SK-N-SH (cell line): ENCODE measurements around the gene AP1M1. TPM values are rescaled to one million over a fixed set of nuclear protein-coding genes. Genes with fewer than 3 reads are reported as not detected.

Source experiments
- CTCF ChIA-PET: fragments of 300-600, 350-600 bp; formaldehyde crosslinking; extraction: SDS; loops from one replicate; lab custom pipeline; 2021; lab: Yijun Ruan, JAX
- POLR2A ChIA-PET: fragments of 350-600 bp; sonication (Branson Sonifier 250); formaldehyde crosslinking; extraction: SDS; loops from one replicate; lab custom pipeline; 2020; ENCODE audit warnings: antibody characterized with exemption, inconsistent platforms; lab: Yijun Ruan, JAX
- DNase-seq: peaks from one replicate; pipeline ENCODE4 v3.0.0; 2012
- H2AFZ ChIP-seq: fragments of 200-600 bp; sonication (generic); 2 replicates; pipeline ENCODE4 v1.8.1; 2016; ENCODE audit warnings: antibody characterized with exemption, mild to moderate bottlenecking, low read depth
- H3F3A ChIP-seq: fragments of 200-600 bp; sonication (generic); replicated peaks from 2 replicates; pipeline ENCODE3; 2016; ENCODE audit warnings: antibody characterized with exemption, mild to moderate bottlenecking; ENCODE audit not compliant: insufficient read depth
- H3K27ac ChIP-seq, 2 experiments: fragments of 200-500 bp in 1 of 2; fragments of 200-600 bp in 1 of 2; sonication (Bioruptor generic) in 1 of 2; sonication (generic), shearing (Covaris generic) in 1 of 2; 2 replicates each; pipeline versions ENCODE4 v1.5.1 to v1.6.1; 2014 to 2016; ENCODE audit warnings: low read depth in 2 of 2, inconsistent platforms in 1 of 2, low read length in 1 of 2, mild to moderate bottlenecking in 1 of 2, mixed read lengths in 1 of 2
- H3K27me3 ChIP-seq: fragments of 200-600 bp; sonication (generic), shearing (Covaris generic); 2 replicates; pipeline ENCODE4 v1.6.1; 2016; ENCODE audit warnings: mixed run types; ENCODE audit not compliant: insufficient read depth
- H3K36me3 ChIP-seq, 2 experiments: fragments of 200-500 bp in 1 of 2; fragments of 200-600 bp in 1 of 2; sonication (Bioruptor generic) in 1 of 2; sonication (generic) in 1 of 2; replicated peaks in 1 of 2; 2 replicates each; pipeline versions ENCODE3 to v1.5.1; 2014 to 2016; ENCODE audit warnings: low read length in 1 of 2, mild to moderate bottlenecking in 1 of 2; ENCODE audit not compliant: insufficient read depth in 2 of 2, control insufficient read depth in 1 of 2
- H3K4me1 ChIP-seq, 2 experiments: fragments of 200-500 bp in 1 of 2; fragments of 200-600 bp in 1 of 2; sonication (Bioruptor generic) in 1 of 2; sonication (generic), shearing (Covaris generic) in 1 of 2; 2 replicates each; pipeline versions ENCODE4 v1.5.1 to v1.6.1; 2014 to 2016; ENCODE audit warnings: low read depth in 1 of 2, low read length in 1 of 2, mixed run types in 1 of 2; ENCODE audit not compliant: insufficient read depth in 2 of 2, control insufficient read depth in 1 of 2
- H3K4me2 ChIP-seq: fragments of 200-600 bp; sonication (generic), shearing (Covaris generic); 2 replicates; pipeline ENCODE4 v1.6.1; 2017; ENCODE audit warnings: mixed run types
- H3K4me3 ChIP-seq, 2 experiments: fragments of 200-500 bp in 1 of 2; fragments of 200-600 bp in 1 of 2; sonication (Bioruptor generic) in 1 of 2; sonication (generic), shearing (Covaris generic) in 1 of 2; 2 replicates each; pipeline versions ENCODE4 v1.5.1 to v1.8.1; 2014 to 2016; ENCODE audit warnings: low read depth in 2 of 2, inconsistent platforms in 1 of 2, low read length in 1 of 2, mild to moderate bottlenecking in 1 of 2, mixed read lengths in 1 of 2, moderate library complexity in 1 of 2
- H3K79me2 ChIP-seq: fragments of 200-600 bp; sonication (generic); 2 replicates; pipeline ENCODE4 v1.8.1; 2017; ENCODE audit warnings: mild to moderate bottlenecking; ENCODE audit not compliant: insufficient read depth
- H3K9ac ChIP-seq: fragments of 200-600 bp; sonication (generic); 2 replicates; pipeline ENCODE4 v1.6.1; 2017; ENCODE audit warnings: mixed run types
- H3K9me2 ChIP-seq: fragments of 200-600 bp; sonication (generic); 2 replicates; pipeline ENCODE4 v1.6.1; 2017; ENCODE audit warnings: mixed run types
- H3K9me3 ChIP-seq: fragments of 200-600 bp; sonication (generic); 2 replicates; pipeline ENCODE4 v1.6.1; 2017; ENCODE audit warnings: mixed run types, mild to moderate bottlenecking, moderate library complexity
- H4K20me1 ChIP-seq: fragments of 200-600 bp; sonication (generic); 2 replicates; pipeline ENCODE4 v1.6.1; 2017; ENCODE audit warnings: mild to moderate bottlenecking, mixed run types; ENCODE audit not compliant: insufficient read depth
- CHD2 ChIP-seq: fragments of 150-350 bp; IDR thresholded peaks from 2 replicates; pipeline ENCODE4 v1.6.1; 2018; ENCODE audit warnings: low read length; ENCODE audit not compliant: partially characterized antibody
- CTCF ChIP-seq: fragments of 200-600 bp; sonication (generic); IDR thresholded peaks from 2 replicates; pipeline ENCODE4 v1.6.1; 2017; ENCODE audit warnings: antibody characterized with exemption, mild to moderate bottlenecking, moderate library complexity
- GABPA ChIP-seq: IDR thresholded peaks from 2 replicates; pipeline ENCODE4 v1.4.0; 2012; ENCODE audit warnings: low read depth, mild to moderate bottlenecking
- JUND ChIP-seq: IDR thresholded peaks from 2 replicates; pipeline ENCODE4 v1.4.0; 2012
- NFIC ChIP-seq: IDR thresholded peaks from 2 replicates; pipeline ENCODE4 v1.4.0; 2012; ENCODE audit warnings: borderline replicate concordance
- NRF1 ChIP-seq: IDR thresholded peaks from 2 replicates; pipeline ENCODE4 v1.6.1; 2012; ENCODE audit warnings: low read depth, mild to moderate bottlenecking, low read length
- POLR2AphosphoS5 ChIP-seq: IDR thresholded peaks from 2 replicates; pipeline ENCODE4 v1.6.1; 2012; ENCODE audit warnings: low read depth, low read length
- RAD21 ChIP-seq: IDR thresholded peaks from 2 replicates; pipeline ENCODE4 v1.6.1; 2012; ENCODE audit warnings: mild to moderate bottlenecking, low read length
- RXRA ChIP-seq: IDR thresholded peaks from 2 replicates; pipeline ENCODE4 v1.4.0; 2012; ENCODE audit warnings: low read depth, mild to moderate bottlenecking, borderline replicate concordance
- SIN3A ChIP-seq: IDR thresholded peaks from 2 replicates; pipeline ENCODE4 v1.6.1; 2012; ENCODE audit warnings: low read depth, mild to moderate bottlenecking, low read length, moderate library complexity, borderline replicate concordance
- SMC3 ChIP-seq: IDR thresholded peaks from 2 replicates; pipeline ENCODE4 v1.6.1; 2012; ENCODE audit warnings: low read depth, low read length, improper control_type of control experiment
- TAF1 ChIP-seq: IDR thresholded peaks from 2 replicates; pipeline ENCODE4 v1.6.1; 2012; ENCODE audit warnings: low read depth, mild to moderate bottlenecking, low read length, moderate library complexity, borderline replicate concordance
- USF1 ChIP-seq: IDR thresholded peaks from 2 replicates; pipeline ENCODE4 v1.4.0; 2012; ENCODE audit warnings: low read depth, borderline replicate concordance
- YY1 ChIP-seq: IDR thresholded peaks from 2 replicates; pipeline ENCODE4 v1.4.0; 2012; ENCODE audit warnings: low read depth, mild to moderate bottlenecking
- WGBS: methylation state at CpG from one replicate; pipeline ENCODE4 v1.1.6; 2017; ENCODE audit warnings: low lambda C conversion rate; 5-methylcytosine and 5-hydroxymethylcytosine counted together
- polyA plus RNA-seq, 3 experiments: library from polyadenylated mRNA; depleted of rRNA; stranded (reverse); fragments of >200 nt; gene quantifications; 2 replicates each; pipeline ENCODE4 v1.2.3, GENCODE V29; 2012
- TF ChIP-seq, protein P1 (sequence below): IDR thresholded peaks from 2 replicates; pipeline ENCODE4 v1.4.0; 2012; ENCODE audit warnings: low read depth, borderline replicate concordance

AP1M1 gene
- polyA plus RNA-seq, 1 of the 3 experiments (the other 2 are of a cell fraction), result 133 TPM

DNA sequence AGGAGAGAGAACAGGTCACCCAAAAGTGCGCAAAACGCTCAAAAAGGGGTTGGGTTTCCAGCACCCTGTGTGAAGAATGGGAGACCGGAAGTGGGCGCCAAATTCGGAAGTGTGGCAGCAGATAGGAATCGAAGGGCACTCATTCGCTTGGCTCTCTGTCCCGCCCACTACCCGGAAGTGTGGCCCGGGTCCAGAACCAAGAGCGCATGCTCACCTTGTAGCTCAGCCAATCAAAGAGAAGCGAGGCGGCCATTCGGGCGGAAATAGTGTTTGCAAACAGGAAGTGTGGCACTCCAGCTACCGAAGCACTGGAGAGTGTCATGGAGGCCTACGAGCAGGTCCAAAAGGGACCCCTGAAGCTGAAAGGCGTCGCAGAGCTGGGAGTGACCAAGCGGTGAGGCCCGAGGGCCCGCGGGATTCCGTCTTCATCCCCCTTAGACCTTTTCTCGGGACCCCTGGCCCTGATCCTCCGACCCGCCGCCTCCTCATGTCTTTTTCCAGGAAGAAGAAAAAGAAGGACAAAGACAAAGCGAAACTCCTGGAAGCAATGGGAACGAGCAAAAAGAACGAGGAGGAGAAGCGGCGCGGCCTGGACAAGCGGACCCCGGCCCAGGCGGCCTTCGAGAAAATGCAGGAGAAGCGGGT is 12.5 kb upstream of the AP1M1 start, which contains the start of gene FAM32A (continued):
- TF ChIP-seq TAF1 (peak; percentile 85), GABPA (peak; percentile 97), YY1 (peak; percentile 93)
- TF ChIP-seq, protein P1, sequence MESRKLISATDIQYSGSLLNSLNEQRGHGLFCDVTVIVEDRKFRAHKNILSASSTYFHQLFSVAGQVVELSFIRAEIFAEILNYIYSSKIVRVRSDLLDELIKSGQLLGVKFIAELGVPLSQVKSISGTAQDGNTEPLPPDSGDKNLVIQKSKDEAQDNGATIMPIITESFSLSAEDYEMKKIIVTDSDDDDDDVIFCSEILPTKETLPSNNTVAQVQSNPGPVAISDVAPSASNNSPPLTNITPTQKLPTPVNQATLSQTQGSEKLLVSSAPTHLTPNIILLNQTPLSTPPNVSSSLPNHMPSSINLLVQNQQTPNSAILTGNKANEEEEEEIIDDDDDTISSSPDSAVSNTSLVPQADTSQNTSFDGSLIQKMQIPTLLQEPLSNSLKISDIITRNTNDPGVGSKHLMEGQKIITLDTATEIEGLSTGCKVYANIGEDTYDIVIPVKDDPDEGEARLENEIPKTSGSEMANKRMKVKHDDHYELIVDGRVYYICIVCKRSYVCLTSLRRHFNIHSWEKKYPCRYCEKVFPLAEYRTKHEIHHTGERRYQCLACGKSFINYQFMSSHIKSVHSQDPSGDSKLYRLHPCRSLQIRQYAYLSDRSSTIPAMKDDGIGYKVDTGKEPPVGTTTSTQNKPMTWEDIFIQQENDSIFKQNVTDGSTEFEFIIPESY, result no peak
- TF ChIP-seq, all 33 proteins: peak for 10

DNA sequence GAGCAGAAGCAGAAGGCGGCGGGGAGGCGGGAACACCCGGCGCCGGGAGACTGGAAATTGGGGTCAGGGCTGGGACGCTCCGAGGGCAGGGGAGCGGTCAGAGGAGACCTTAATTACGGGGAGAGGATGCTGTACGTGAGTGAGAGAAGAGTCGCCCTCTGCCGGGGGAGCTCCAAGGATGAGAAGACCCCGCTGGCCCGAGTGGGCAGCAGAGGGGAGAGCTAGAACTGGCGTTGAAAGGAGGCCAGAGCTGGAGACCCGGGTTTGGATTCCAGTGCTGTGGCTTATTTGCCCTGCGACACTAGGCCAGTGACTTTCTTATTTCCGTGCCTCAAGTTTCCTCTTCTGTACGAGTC is 12.0 kb upstream of the AP1M1 start:
- TF ChIP-seq CHD2, result no peak
- TF ChIP-seq USF1, result no peak
- no peak for TF ChIP-seq NFIC
- TF ChIP-seq SIN3A, result 0 out of 2 replicates have a peak, but pooled peaks have one; percentile 23
- no peak for TF ChIP-seq JUND
- TF ChIP-seq NRF1, result no peak
- TF ChIP-seq RAD21, result peak; percentile 13; the same call in 1 of the 2 replicates
- no peak for TF ChIP-seq POLR2AphosphoS5
- TF ChIP-seq SMC3, result 0 out of 2 replicates have a peak, but pooled peaks have one; percentile 14
- peak; percentile 58 for TF ChIP-seq CTCF
- TF ChIP-seq RXRA, result no peak
- H3K27ac ChIP-seq, result peak overlapping the region; percentile 77 to 80
- no peaks in the 10 kb centered on the region for H3K27me3 ChIP-seq
- POLR2A ChIA-PET, result interaction anchor here (0.6 to 3.1 kb wide), 7 partner anchors 8 to 387 kb away, joined by 3 to 18 read pairs (median 4); partner anchors contain the start of genes AP1M1, SLC35E1 and TPM4
- H3K4me3 ChIP-seq, result peak overlapping the region; percentile 73 to 99
- CTCF ChIA-PET, result interaction anchor here (0.6 to 4.2 kb wide), 14 partner anchors 9 to 556 kb away, joined by 3 to 26 read pairs (median 3); partner anchors contain the start of genes AP1M1 and HSH2D
- 1% methylated on average over 20 of the region's 20 CpGs for WGBS
- H3K79me2 ChIP-seq, result peaks cover 45% of the 10 kb centered on the region
- H3K4me1 ChIP-seq, result peaks cover 3 to 7% of the 10 kb centered on the region in 2 experiments; a peak in 2 of 4 replicates
- DNase-seq, result peak; percentile 75
- H2AFZ ChIP-seq, result no peak overlapping the region
- H4K20me1 ChIP-seq, result 0 out of 2 replicates have a peak, but pooled peaks cover 5% of the 10 kb centered on the region
- H3F3A ChIP-seq, result peaks cover 15% of the 10 kb centered on the region
- H3K9me3 ChIP-seq, result no peaks in the 10 kb centered on the region
- H3K4me2 ChIP-seq, result peak overlapping the region; percentile 92
- peaks cover 20 to 23% of the 10 kb centered on the region in 2 experiments for H3K36me3 ChIP-seq
- no peaks in the 10 kb centered on the region for H3K9me2 ChIP-seq
- H3K9ac ChIP-seq, result peak overlapping the region; percentile 95
